ENCODE data around the gene KIFBP.

DNA sequence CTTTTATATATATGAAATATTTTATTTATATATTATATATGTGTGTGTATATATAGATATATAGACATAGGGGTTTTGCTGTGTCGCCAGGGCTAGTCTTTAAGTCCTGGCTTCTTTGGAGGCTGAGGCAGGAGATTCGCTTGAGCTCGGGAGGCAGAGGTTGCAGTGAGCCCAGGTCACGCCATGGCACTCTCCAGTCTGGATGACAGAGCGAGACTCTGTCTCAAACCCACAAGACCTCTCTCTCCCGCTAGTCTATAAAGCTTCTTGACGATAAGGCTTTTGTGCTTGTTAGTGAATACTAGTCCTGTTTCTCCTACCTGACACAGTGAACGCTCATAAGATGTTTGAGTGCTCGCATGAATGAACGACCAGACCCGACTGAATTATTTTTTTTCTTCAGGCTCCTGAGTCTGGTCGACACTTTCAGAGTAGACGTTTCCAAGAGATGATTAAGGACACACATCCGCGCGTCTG, 33.2 kb upstream of the KIFBP start:
- TF ChIP-seq CTCF (IDR thresholded peaks at IDR 0.05; ENCODE audit: low read depth, low read length), result no peak
- TF ChIP-seq, protein P1, sequence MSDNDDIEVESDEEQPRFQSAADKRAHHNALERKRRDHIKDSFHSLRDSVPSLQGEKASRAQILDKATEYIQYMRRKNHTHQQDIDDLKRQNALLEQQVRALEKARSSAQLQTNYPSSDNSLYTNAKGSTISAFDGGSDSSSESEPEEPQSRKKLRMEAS (IDR thresholded peaks at IDR 0.05; ENCODE audit: low read depth, low read length), result no peak
- TF ChIP-seq MYC (IDR thresholded peaks at IDR 0.05; ENCODE audit: low read depth, low read length), result no peak
- no peak for TF ChIP-seq POLR2A (IDR thresholded peaks at IDR 0.05; ENCODE audit: extremely low read depth, insufficient read length)

Measured in NB4 (cell line).